Measurements from ENCODE around the gene DAB2IP.
"Not testable (repeated sequence)": the region's sequence is repeated elsewhere in the genome, so short reads cannot be mapped to it uniquely, and the experiment has no call there.

DAB2IP gene

GRCh38 chr9:121731919-121732318 is 80.5 kb downstream of the DAB2IP start:
- no peak for DNase-seq

- no peak for DNase-seq
Measured at GRCh38 chr9:121732389-121732788, 81.0 kb downstream of the DAB2IP start.

- no peak for DNase-seq
Measured at GRCh38 chr9:121732886-121733285, 81.5 kb downstream of the DAB2IP start.

- DNase-seq = no peak
Measured at GRCh38 chr9:121734465-121734864, 83.0 kb downstream of the DAB2IP start.

GRCh38 chr9:121735065-121735792 is 83.8 kb downstream of the DAB2IP start:
- DNase-seq = peak; percentile 11

- no peak for DNase-seq
Measured at GRCh38 chr9:121735793-121736770, 84.6 kb downstream of the DAB2IP start.

- no peak for DNase-seq
Measured at GRCh38 chr9:121736934-121737462, 85.6 kb downstream of the DAB2IP start.

- no peak for DNase-seq
Measured at GRCh38 chr9:121737481-121737931, 86.1 kb downstream of the DAB2IP start.

GRCh38 chr9:121738411-121738810 is 87.0 kb downstream of the DAB2IP start:
- DNase-seq = no peak

- DNase-seq = no peak
Measured at GRCh38 chr9:121738968-121739367, 87.5 kb downstream of the DAB2IP start.

- no peak for DNase-seq
Measured at GRCh38 chr9:121739971-121740370, 88.5 kb downstream of the DAB2IP start.

GRCh38 chr9:121741228-121741918 is 89.9 kb downstream of the DAB2IP start:
- DNase-seq = no peak

- not testable (repeated sequence) for DNase-seq
Measured at GRCh38 chr9:121741919-121742283, 90.5 kb downstream of the DAB2IP start.

- DNase-seq = no peak
Measured at GRCh38 chr9:121742923-121743322, 91.5 kb downstream of the DAB2IP start.

GRCh38 chr9:121743441-121744001 is 92.1 kb downstream of the DAB2IP start:
- no peak for DNase-seq

GRCh38 chr9:121744002-121744686 is 92.7 kb downstream of the DAB2IP start:
- DNase-seq = peak; percentile 44

GRCh38 chr9:121744687-121745395 is 93.4 kb downstream of the DAB2IP start:
- DNase-seq = no peak

- no peak for DNase-seq
Measured at GRCh38 chr9:121745396-121745695, 93.9 kb downstream of the DAB2IP start.

- DNase-seq = no peak
Measured at GRCh38 chr9:121746411-121746810, 95.0 kb downstream of the DAB2IP start.

- no peak for DNase-seq
Measured at GRCh38 chr9:121746866-121747265, 95.4 kb downstream of the DAB2IP start.

- DNase-seq = no peak
Measured at GRCh38 chr9:121748074-121748473, 96.6 kb downstream of the DAB2IP start.

Measured in stimulated activated CD4-positive, alpha-beta T cell treated with anti-CD3 and anti-CD28 coated beads, Interleukin-15, amount 100 ng/mL, for 24 hours (primary cell).